ENCODE results near the gene CHN2.

DNA sequence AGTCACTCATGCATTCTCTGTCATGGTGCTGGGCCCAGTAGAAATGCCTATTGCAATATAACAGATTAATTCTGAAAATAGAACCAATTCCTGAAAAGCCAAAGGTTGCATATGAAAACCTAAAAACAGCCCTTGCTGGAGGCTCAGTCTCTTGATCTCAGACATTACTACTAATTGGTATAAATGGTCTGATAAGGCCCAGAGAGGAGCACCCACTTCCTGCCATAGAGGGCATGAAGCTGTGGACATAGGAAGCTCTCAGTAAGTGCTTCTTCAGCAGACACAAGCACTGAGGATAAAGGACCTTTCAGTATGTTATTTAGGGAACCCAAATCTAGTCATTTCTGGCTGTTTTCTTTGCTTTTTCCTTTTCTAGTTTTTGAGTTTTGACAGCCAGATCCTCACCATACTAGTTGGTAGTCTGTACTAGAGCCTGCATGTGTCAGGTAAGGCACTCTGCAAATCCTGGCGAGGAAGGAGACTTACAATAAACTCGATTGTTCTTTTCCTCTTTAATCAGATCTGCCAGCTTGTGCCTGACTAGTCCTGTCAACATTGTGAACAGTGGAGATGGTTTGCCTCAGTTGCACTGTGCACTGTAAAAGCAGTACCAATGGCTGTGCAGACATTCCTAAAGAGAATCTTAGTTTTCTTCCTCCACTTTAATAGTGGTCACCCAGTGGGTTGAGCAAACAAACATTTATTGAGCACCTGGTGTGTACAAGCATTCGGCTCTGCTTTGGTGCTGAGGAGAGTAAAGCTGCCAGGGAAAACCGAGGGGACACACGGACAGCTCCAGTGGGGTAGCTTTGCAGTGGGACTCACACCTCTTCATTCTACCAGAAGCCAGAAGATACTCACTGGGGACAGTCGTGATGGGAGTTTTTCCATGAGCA lies 140.9 kb downstream of the CHN2 start:
- TF ChIP-seq CTCF (IDR thresholded peaks at IDR 0.05): no peak
- TF ChIP-seq EZH2 (IDR thresholded peaks at IDR 0.05): no peak
- TF ChIP-seq EZH2phosphoT487 (IDR thresholded peaks at IDR 0.05): no peak
